ENCODE measurements around the gene FGF12. TPM values are rescaled to one million over a fixed set of nuclear protein-coding genes. Genes with fewer than 3 reads are reported as not detected.

FGF12 gene
- total RNA-seq, 1 experiment from 2014 or later = 0.07 TPM

GRCh38 chr3:192550356-192550755, 177.0 kb downstream of the FGF12 start:
- ATAC-seq (no peak), DNase-seq (ENCODE audit: low read depth, low spot score) (no peak)
- H3K9me2 ChIP-seq (ENCODE audit: insufficient read depth) = no peaks in the 10 kb centered on the region
- no peak overlapping the region for H3K4me3 ChIP-seq (replicated peaks in 1 of 2; ENCODE audit: low read depth in 1 of 2, low read length in 2 of 2)
- POLR2A ChIA-PET = no interaction called here
- no TSS peak for BruUV-seq (replicated peaks)
- no peaks in the 10 kb centered on the region; the same call in 1 of the 2 replicates for H4K20me1 ChIP-seq (ENCODE audit: insufficient read depth)
- H3K9me3 ChIP-seq (ENCODE audit: control insufficient read depth in 1 of 2, insufficient read depth in 1 of 2, low read depth in 1 of 2, low read length in 2 of 2) = no peaks in the 10 kb centered on the region
- intact Hi-C loops (cut with micrococcal nuclease) = no loop called here
- H3K4me2 ChIP-seq (ENCODE audit: low read length) = no peak overlapping the region
- H3K36me3 ChIP-seq (ENCODE audit: control insufficient read depth in 1 of 2, insufficient read depth in 2 of 2, low read length in 2 of 2) = no peaks in the 10 kb centered on the region
- CTCF ChIA-PET = no interaction called here
- H3K79me2 ChIP-seq (ENCODE audit: insufficient read depth, low read length) = no peaks in the 10 kb centered on the region
- TF ChIP-seq RAD21 (IDR thresholded peaks at IDR 0.05; ENCODE audit: low read depth) (no peak), JUND (IDR thresholded peaks at IDR 0.05) (no peak), EGR1 (IDR thresholded peaks at IDR 0.05; ENCODE audit: low read depth) (no peak), POLR2A (IDR thresholded peaks at IDR 0.05; ENCODE audit: borderline replicate concordance, extremely low read depth, insufficient read depth, insufficient read length) (no peak), SIN3A (IDR thresholded peaks at IDR 0.05; ENCODE audit: low read depth) (no peak), TCF7L2 (IDR thresholded peaks at IDR 0.05; ENCODE audit: borderline replicate concordance, extremely low read depth, insufficient read depth, insufficient read length) (no peak), ZBTB33 (IDR thresholded peaks at IDR 0.05; ENCODE audit: extremely low read depth, insufficient replicate concordance, low read length) (no peak), CTCF (IDR thresholded peaks at IDR 0.05 in 2 of 3, conservative IDR thresholded peaks at IDR 0.05 in 1 of 3; ENCODE audit: borderline replicate concordance in 1 of 3, insufficient read depth in 1 of 3, low read depth in 2 of 3, low read length in 2 of 3) (no peak), ATF3 (IDR thresholded peaks at IDR 0.05) (no peak)
- no peak overlapping the region for H3K27ac ChIP-seq (ENCODE audit: low read depth, low read length)
- H3K4me1 ChIP-seq (ENCODE audit: control insufficient read depth in 1 of 2, insufficient read depth in 2 of 2, low read length in 2 of 2) = no peaks in the 10 kb centered on the region
- RAD21 ChIA-PET (ENCODE audit: low non-redundant PET in 1 of 2, low total read pairs in 2 of 2, uncharacterized antibody in 2 of 2, unreplicated experiment in 2 of 2) = no interaction called here
- peaks cover 10% of the 10 kb centered on the region; the same call in 1 of the 2 replicates for H3K27me3 ChIP-seq (ENCODE audit: insufficient read depth, low read length)
- no peak overlapping the region for H3K9ac ChIP-seq (ENCODE audit: low read length)
- no peak overlapping the region for H2AFZ ChIP-seq (ENCODE audit: low read depth, low read length, poor library complexity, severe bottlenecking)
